Transverse colon (tissue), 4 donors: ENCODE results near the gene TMEM253. TPM values are rescaled to one million over a fixed set of nuclear protein-coding genes. Genes with fewer than 3 reads are reported as not detected.

Experiments
- DNase-seq: peaks from one replicate; pipeline ENCODE4 v3.0.0-alpha.2; 2019
- H3K27ac ChIP-seq, 4 donors: fragments of 200-600 bp; sonication (generic); 2 replicates each; pipeline ENCODE4 v1.5.1; 2016 to 2018; ENCODE audit warnings: inconsistent platforms in 4 of 4
- H3K27me3 ChIP-seq: fragments of 200-600 bp; sonication (generic); 2 replicates; pipeline ENCODE4 v1.5.1; 2017; ENCODE audit warnings: inconsistent platforms
- H3K36me3 ChIP-seq, 4 donors: fragments of 200-600 bp; sonication (generic); 2 replicates each; pipeline ENCODE4 v1.5.1; 2017 to 2019; ENCODE audit warnings: inconsistent platforms in 4 of 4
- H3K4me1 ChIP-seq, 4 donors: fragments of 200-600 bp; sonication (generic); 2 replicates each; pipeline ENCODE4 v1.5.1; 2017 to 2020; ENCODE audit warnings: inconsistent platforms in 4 of 4
- H3K4me3 ChIP-seq, 4 donors: fragments of 200-600 bp; sonication (generic); 1 replicate in 1 of 4; 2 replicates in 3 of 4; pipeline versions ENCODE4 v1.5.1 to v1.6.1; 2017 to 2019; ENCODE audit warnings: inconsistent platforms in 4 of 4
- H3K9me3 ChIP-seq, 2 donors: fragments of 200-600 bp; sonication (generic); 2 replicates each; pipeline ENCODE4 v1.5.1; 2017 to 2019; ENCODE audit warnings: inconsistent platforms in 2 of 2
- CTCF ChIP-seq, 5 experiments: fragments of 200-600 bp in 3 of 5; fragments of 450-650 bp in 2 of 5; sonication (generic) in 3 of 5; IDR thresholded peaks; 1 replicate in 2 of 5; 2 replicates in 3 of 5; pipeline ENCODE4 v1.5.1; 2016 to 2017; ENCODE audit warnings: antibody characterized with exemption in 5 of 5, inconsistent platforms in 3 of 5, mild to moderate bottlenecking in 2 of 5, moderate library complexity in 1 of 5
- EP300 ChIP-seq: sonication (generic); formaldehyde crosslinking; IDR thresholded peaks from one replicate; pipeline ENCODE4 v1.6.1; 2017; ENCODE audit warnings: antibody characterized with exemption, low read depth
- POLR2A ChIP-seq: fragments of 450-650 bp; IDR thresholded peaks from one replicate; pipeline ENCODE4 v1.6.1; 2016; ENCODE audit warnings: antibody characterized with exemption, mild to moderate bottlenecking, moderate library complexity
- POLR2AphosphoS5 ChIP-seq, 3 donors: sonication (generic); formaldehyde crosslinking; IDR thresholded peaks; one replicate each; pipeline ENCODE4 v1.6.1; 2016; ENCODE audit warnings: antibody characterized with exemption in 3 of 3
- WGBS, 2 donors: methylation state at CpG; one replicate each; pipeline ENCODE4 v1.1.5; 2018; ENCODE audit warnings: low coverage in 1 of 2; 5-methylcytosine and 5-hydroxymethylcytosine counted together
- in situ Hi-C, 4 donors: fragments of 200-750 bp; cut with MboI; loops; one replicate each; pipeline versions ENCODE4 v1.15.0 to v1.15.1; 2017; ENCODE audit warnings: low sequenced_read_pairs in 3 of 4, low pct_ligation_motif_present in 1 of 4, low pct_unique_long_range_greater_than_20kb in 1 of 4
- intact Hi-C: fragments of 100-400 bp; cut with DNase I; formaldehyde crosslinking; loops from one replicate; pipeline ENCODE4 v1.15.1; 2023; ENCODE audit warnings: low total_unique reads
- total RNA-seq, 4 donors: library from RNA; depleted of rRNA; stranded (reverse); fragments of >200 nt; gene quantifications; one replicate each; pipeline ENCODE4 v1.1.0, GENCODE V29; 2016

Gene TMEM253
- total RNA-seq, 4 donors from 2014 or later = 13.1 to 63.7 (median 41.9) TPM

GRCh38 chr14:21096978-21097635, 3.8 kb upstream of the TMEM253 start:
- H3K36me3 ChIP-seq = peaks cover 0 to 3% (median under 1%) of the 10 kb centered on the region in 4 donors
- H3K27ac ChIP-seq = peak overlapping the region; percentile 91 to 99 (median 96)
- in situ Hi-C loops = no loop called here
- 32 to 38% methylated on average over 6 to 10 of the region's 10 CpGs for whole genome bisulfite sequencing, 2 donors
- H3K27me3 ChIP-seq = no peaks in the 10 kb centered on the region
- peak overlapping the region; percentile 51 to 73 (median 58) for H3K4me3 ChIP-seq
- peaks cover 26 to 64% (median 57%) of the 10 kb centered on the region in 4 donors for H3K4me1 ChIP-seq
- TF ChIP-seq CTCF (IDR thresholded peaks at IDR 0.05) (no peak), POLR2AphosphoS5 (IDR thresholded peaks at IDR 0.05) (peak in 1 of 3 donors; percentile 24), POLR2A (peak; percentile 23)
- no peak for DNase-seq
- H3K9me3 ChIP-seq = no peaks in the 10 kb centered on the region
- intact Hi-C loops = no loop called here

DNA sequence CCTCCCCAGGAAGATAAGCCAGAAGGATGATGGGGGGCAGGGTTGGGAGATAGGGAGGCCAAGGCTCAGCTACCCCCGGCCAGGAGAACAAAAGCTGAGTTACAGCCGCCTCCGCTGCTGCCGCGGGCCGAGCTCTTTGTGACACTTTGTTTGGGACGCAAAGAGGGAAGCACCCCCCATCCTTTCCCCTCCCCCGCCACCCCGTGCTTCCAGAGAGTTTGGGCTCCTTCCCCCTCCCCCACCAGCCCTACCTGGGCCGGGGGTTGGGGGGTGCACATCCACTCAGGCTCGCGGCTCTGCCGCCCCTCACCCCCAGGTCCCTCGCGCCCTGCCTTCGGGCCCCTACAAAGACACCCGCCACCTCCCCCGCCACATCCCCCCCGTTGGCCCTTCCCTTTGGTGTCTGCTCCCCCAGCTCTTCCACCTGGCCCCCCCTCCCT, 3.2 kb upstream of the TMEM253 start:
- no peaks in the 10 kb centered on the region for H3K9me3 ChIP-seq
- H3K4me1 ChIP-seq = peaks cover 27 to 66% (median 58%) of the 10 kb centered on the region in 4 donors
- peak; percentile 62 for DNase-seq
- no peaks in the 10 kb centered on the region for H3K27me3 ChIP-seq
- H3K27ac ChIP-seq = peak overlapping the region; percentile 91 to 99 (median 96)
- intact Hi-C loops (no loop called here), in situ Hi-C loops (no loop called here)
- TF ChIP-seq POLR2AphosphoS5 (IDR thresholded peaks at IDR 0.05) (no peak), EP300 (no peak), CTCF (IDR thresholded peaks at IDR 0.05) (no peak), POLR2A (no peak)
- peak overlapping the region; percentile 51 to 73 (median 58) for H3K4me3 ChIP-seq
- peaks cover 0 to 3% (median 0%) of the 10 kb centered on the region in 4 donors for H3K36me3 ChIP-seq
- WGBS, 2 donors = 4% methylated on average over 17 of the region's 19 CpGs; no CpG with 5 or more reads in 1 of the 2 donors

DNA sequence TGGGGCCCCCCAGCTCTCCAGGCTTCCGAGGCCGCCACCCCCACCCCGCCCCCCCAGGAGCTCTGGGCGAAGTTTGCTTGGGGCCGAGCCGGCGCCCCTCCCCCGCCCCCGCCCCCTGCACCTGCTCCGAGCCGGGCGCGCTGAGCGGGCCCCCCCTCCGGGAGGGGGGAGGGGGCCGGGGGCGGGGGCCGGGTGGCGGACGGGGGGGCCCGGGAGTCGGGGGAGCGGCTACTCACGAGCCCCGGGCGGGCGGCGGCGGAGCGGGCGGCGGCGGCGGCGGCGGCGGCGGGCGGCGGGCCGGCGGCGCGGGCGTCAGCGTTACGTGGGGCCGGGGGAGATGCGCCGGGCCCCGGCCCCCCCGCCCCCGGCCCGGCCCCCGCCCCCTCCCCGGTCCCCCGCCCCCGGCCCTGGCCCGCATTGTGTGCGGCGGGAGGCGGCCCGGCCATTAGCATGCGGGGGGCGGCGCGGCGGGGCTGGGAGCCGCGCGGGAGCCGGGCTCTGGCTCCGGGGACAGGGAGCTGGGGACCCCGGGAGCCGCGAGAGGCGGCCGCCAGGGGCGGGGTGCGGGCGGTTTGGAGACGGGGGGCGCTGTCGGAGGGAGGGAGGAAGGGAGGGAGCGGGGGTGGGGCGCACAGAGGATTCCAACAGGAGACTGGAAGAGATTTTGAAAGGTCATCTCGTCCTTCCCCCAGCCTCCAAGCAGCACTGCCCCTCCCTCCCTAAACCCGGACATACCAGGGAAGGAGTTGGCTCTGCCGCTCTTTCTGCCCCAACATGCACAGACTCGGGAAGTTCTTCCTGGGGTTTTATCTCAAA, 2.6 kb upstream of the TMEM253 start, which contains the start of gene ZNF219:
ZNF219 (minus strand) TSS at position 580 of the 816 bp plus-strand sequence. CDS start 5,064 bp downstream, outside the sequence.
- Histone ChIP-seq H3K9me3 (no peaks in the 10 kb centered on the region), H3K27me3 (no peaks in the 10 kb centered on the region), H3K4me1 (peaks cover 32 to 73% (median 61%) of the 10 kb centered on the region in 4 donors), H3K27ac (peak within 1 kb of the TSS; percentile 91 to 99 (median 96)), H3K36me3 (no peaks in the 10 kb centered on the region), H3K4me3 (peak within 1 kb of the TSS; percentile 52 to 73 (median 64))
- WGBS, 2 donors = 1 to 2% methylated on average over 11 to 38 of the region's 90 CpGs
- peak in 2 of 3 donors; percentile 69 to 70 for TF ChIP-seq POLR2AphosphoS5 (IDR thresholded peaks at IDR 0.05)
- no peak for TF ChIP-seq EP300
- TF ChIP-seq POLR2A = peak; percentile 56
- TF ChIP-seq CTCF (IDR thresholded peaks at IDR 0.05) = no peak
- intact Hi-C loops = no loop called here
- DNase-seq = peak; percentile 76
- in situ Hi-C loops = no loop called here
